ENCODE data around the gene PABPN1. TPM values are rescaled to one million over a fixed set of nuclear protein-coding genes. Genes with fewer than 3 reads are reported as not detected.

PABPN1 gene
- total and polyA plus RNA-seq, 2 of the 13 experiments (the other 11 are each of a cell fraction or from before 2014, with no cell fraction given) = 233 to 524 TPM

- TF ChIP-seq ARID5B (CRISPR knock-in tag; IDR thresholded peaks at IDR 0.05) (no peak), PHF20 (CRISPR knock-in tag; IDR thresholded peaks at IDR 0.05) (no peak), TCF12 (IDR thresholded peaks at IDR 0.05) (no peak), TCF12 (CRISPR knock-in tag; IDR thresholded peaks at IDR 0.05) (no peak), ZNF484 (CRISPR knock-in tag; IDR thresholded peaks at IDR 0.05; ENCODE audit: borderline replicate concordance, low read depth) (no peak), SNAPC2 (CRISPR knock-in tag; IDR thresholded peaks at IDR 0.05) (no peak), ZNF883 (CRISPR knock-in tag; IDR thresholded peaks at IDR 0.05; ENCODE audit: not compliant biosample characterization) (no peak), GATA4 (IDR thresholded peaks at IDR 0.05; ENCODE audit: borderline replicate concordance, low read depth) (no peak), ZBTB7B (CRISPR knock-in tag; IDR thresholded peaks at IDR 0.05) (no peak), CREM (IDR thresholded peaks at IDR 0.05) (no peak), CREM (CRISPR knock-in tag; IDR thresholded peaks at IDR 0.05) (no peak), STAG1 (CRISPR knock-in tag; IDR thresholded peaks at IDR 0.05) (no peak), HMG20B (CRISPR knock-in tag; conservative IDR thresholded peaks at IDR 0.05) (no peak), KDM5B (CRISPR knock-in tag; IDR thresholded peaks at IDR 0.05; ENCODE audit: borderline replicate concordance) (peak; percentile 65; the same call in 1 of the 2 replicates), HNRNPLL (IDR thresholded peaks at IDR 0.05; ENCODE audit: low read depth, low read length, poor library complexity, severe bottlenecking) (no peak), TRAFD1 (CRISPR knock-in tag; IDR thresholded peaks at IDR 0.05; ENCODE audit: borderline replicate concordance) (no peak), ZNF337 (CRISPR knock-in tag; IDR thresholded peaks at IDR 0.05; ENCODE audit: borderline replicate concordance, low read depth) (no peak), RELA (CRISPR knock-in tag; IDR thresholded peaks at IDR 0.05) (no peak), ZNF343 (CRISPR knock-in tag; IDR thresholded peaks at IDR 0.05) (0 out of 2 replicates have a peak, but pooled peaks have one; percentile 34)
- TF ChIP-seq, protein P1, sequence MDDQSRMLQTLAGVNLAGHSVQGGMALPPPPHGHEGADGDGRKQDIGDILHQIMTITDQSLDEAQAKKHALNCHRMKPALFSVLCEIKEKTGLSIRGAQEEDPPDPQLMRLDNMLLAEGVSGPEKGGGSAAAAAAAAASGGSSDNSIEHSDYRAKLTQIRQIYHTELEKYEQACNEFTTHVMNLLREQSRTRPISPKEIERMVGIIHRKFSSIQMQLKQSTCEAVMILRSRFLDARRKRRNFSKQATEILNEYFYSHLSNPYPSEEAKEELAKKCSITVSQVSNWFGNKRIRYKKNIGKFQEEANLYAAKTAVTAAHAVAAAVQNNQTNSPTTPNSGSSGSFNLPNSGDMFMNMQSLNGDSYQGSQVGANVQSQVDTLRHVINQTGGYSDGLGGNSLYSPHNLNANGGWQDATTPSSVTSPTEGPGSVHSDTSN (CRISPR knock-in tag; IDR thresholded peaks at IDR 0.05; ENCODE audit: borderline replicate concordance) = no peak
- TF ChIP-seq, protein P2, sequence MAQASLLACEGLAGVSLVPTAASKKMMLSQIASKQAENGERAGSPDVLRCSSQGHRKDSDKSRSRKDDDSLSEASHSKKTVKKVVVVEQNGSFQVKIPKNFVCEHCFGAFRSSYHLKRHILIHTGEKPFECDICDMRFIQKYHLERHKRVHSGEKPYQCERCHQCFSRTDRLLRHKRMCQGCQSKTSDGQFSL (CRISPR knock-in tag; IDR thresholded peaks at IDR 0.05) = no peak
- TF ChIP-seq, protein P3, sequence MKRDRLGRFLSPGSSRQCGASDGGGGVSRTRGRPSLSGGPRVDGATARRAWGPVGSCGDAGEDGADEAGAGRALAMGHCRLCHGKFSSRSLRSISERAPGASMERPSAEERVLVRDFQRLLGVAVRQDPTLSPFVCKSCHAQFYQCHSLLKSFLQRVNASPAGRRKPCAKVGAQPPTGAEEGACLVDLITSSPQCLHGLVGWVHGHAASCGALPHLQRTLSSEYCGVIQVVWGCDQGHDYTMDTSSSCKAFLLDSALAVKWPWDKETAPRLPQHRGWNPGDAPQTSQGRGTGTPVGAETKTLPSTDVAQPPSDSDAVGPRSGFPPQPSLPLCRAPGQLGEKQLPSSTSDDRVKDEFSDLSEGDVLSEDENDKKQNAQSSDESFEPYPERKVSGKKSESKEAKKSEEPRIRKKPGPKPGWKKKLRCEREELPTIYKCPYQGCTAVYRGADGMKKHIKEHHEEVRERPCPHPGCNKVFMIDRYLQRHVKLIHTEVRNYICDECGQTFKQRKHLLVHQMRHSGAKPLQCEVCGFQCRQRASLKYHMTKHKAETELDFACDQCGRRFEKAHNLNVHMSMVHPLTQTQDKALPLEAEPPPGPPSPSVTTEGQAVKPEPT (CRISPR knock-in tag; IDR thresholded peaks at IDR 0.05; ENCODE audit: low read depth) = peak; percentile 59; the same call in 1 of the 2 replicates
Observed at GRCh38 chr14:23358553-23359166, 37.4 kb downstream of the PABPN1 start (continued).
